SK-N-SH (cell line): ENCODE measurements around the gene ERMAP. TPM values are rescaled to one million over a fixed set of nuclear protein-coding genes. Genes with fewer than 3 reads are reported as not detected.

Source experiments
- CTCF ChIA-PET: fragments of 300-600, 350-600 bp; formaldehyde crosslinking; extraction: SDS; loops from one replicate; lab custom pipeline; 2021; lab: Yijun Ruan, JAX
- POLR2A ChIA-PET: fragments of 350-600 bp; sonication (Branson Sonifier 250); formaldehyde crosslinking; extraction: SDS; loops from one replicate; lab custom pipeline; 2020; ENCODE audit warnings: antibody characterized with exemption, inconsistent platforms; lab: Yijun Ruan, JAX
- DNase-seq: peaks from one replicate; pipeline ENCODE4 v3.0.0; 2012
- H2AFZ ChIP-seq: fragments of 200-600 bp; sonication (generic); 2 replicates; pipeline ENCODE4 v1.8.1; 2016; ENCODE audit warnings: antibody characterized with exemption, mild to moderate bottlenecking, low read depth
- H3F3A ChIP-seq: fragments of 200-600 bp; sonication (generic); replicated peaks from 2 replicates; pipeline ENCODE3; 2016; ENCODE audit warnings: antibody characterized with exemption, mild to moderate bottlenecking; ENCODE audit not compliant: insufficient read depth
- H3K27ac ChIP-seq, 2 experiments: fragments of 200-500 bp in 1 of 2; fragments of 200-600 bp in 1 of 2; sonication (Bioruptor generic) in 1 of 2; sonication (generic), shearing (Covaris generic) in 1 of 2; 2 replicates each; pipeline versions ENCODE4 v1.5.1 to v1.6.1; 2014 to 2016; ENCODE audit warnings: low read depth in 2 of 2, inconsistent platforms in 1 of 2, low read length in 1 of 2, mild to moderate bottlenecking in 1 of 2, mixed read lengths in 1 of 2
- H3K27me3 ChIP-seq: fragments of 200-600 bp; sonication (generic), shearing (Covaris generic); 2 replicates; pipeline ENCODE4 v1.6.1; 2016; ENCODE audit warnings: mixed run types; ENCODE audit not compliant: insufficient read depth
- H3K36me3 ChIP-seq, 2 experiments: fragments of 200-500 bp in 1 of 2; fragments of 200-600 bp in 1 of 2; sonication (Bioruptor generic) in 1 of 2; sonication (generic) in 1 of 2; replicated peaks in 1 of 2; 2 replicates each; pipeline versions ENCODE3 to v1.5.1; 2014 to 2016; ENCODE audit warnings: low read length in 1 of 2, mild to moderate bottlenecking in 1 of 2; ENCODE audit not compliant: insufficient read depth in 2 of 2, control insufficient read depth in 1 of 2
- H3K4me1 ChIP-seq, 2 experiments: fragments of 200-500 bp in 1 of 2; fragments of 200-600 bp in 1 of 2; sonication (Bioruptor generic) in 1 of 2; sonication (generic), shearing (Covaris generic) in 1 of 2; 2 replicates each; pipeline versions ENCODE4 v1.5.1 to v1.6.1; 2014 to 2016; ENCODE audit warnings: low read depth in 1 of 2, low read length in 1 of 2, mixed run types in 1 of 2; ENCODE audit not compliant: insufficient read depth in 2 of 2, control insufficient read depth in 1 of 2
- H3K4me2 ChIP-seq: fragments of 200-600 bp; sonication (generic), shearing (Covaris generic); 2 replicates; pipeline ENCODE4 v1.6.1; 2017; ENCODE audit warnings: mixed run types
- H3K4me3 ChIP-seq, 2 experiments: fragments of 200-500 bp in 1 of 2; fragments of 200-600 bp in 1 of 2; sonication (Bioruptor generic) in 1 of 2; sonication (generic), shearing (Covaris generic) in 1 of 2; 2 replicates each; pipeline versions ENCODE4 v1.5.1 to v1.8.1; 2014 to 2016; ENCODE audit warnings: low read depth in 2 of 2, inconsistent platforms in 1 of 2, low read length in 1 of 2, mild to moderate bottlenecking in 1 of 2, mixed read lengths in 1 of 2, moderate library complexity in 1 of 2
- H3K79me2 ChIP-seq: fragments of 200-600 bp; sonication (generic); 2 replicates; pipeline ENCODE4 v1.8.1; 2017; ENCODE audit warnings: mild to moderate bottlenecking; ENCODE audit not compliant: insufficient read depth
- H3K9ac ChIP-seq: fragments of 200-600 bp; sonication (generic); 2 replicates; pipeline ENCODE4 v1.6.1; 2017; ENCODE audit warnings: mixed run types
- H3K9me2 ChIP-seq: fragments of 200-600 bp; sonication (generic); 2 replicates; pipeline ENCODE4 v1.6.1; 2017; ENCODE audit warnings: mixed run types
- H3K9me3 ChIP-seq: fragments of 200-600 bp; sonication (generic); 2 replicates; pipeline ENCODE4 v1.6.1; 2017; ENCODE audit warnings: mixed run types, mild to moderate bottlenecking, moderate library complexity
- H4K20me1 ChIP-seq: fragments of 200-600 bp; sonication (generic); 2 replicates; pipeline ENCODE4 v1.6.1; 2017; ENCODE audit warnings: mild to moderate bottlenecking, mixed run types; ENCODE audit not compliant: insufficient read depth
- FOSL2 ChIP-seq: IDR thresholded peaks from 2 replicates; pipeline ENCODE4 v1.4.0; 2012; ENCODE audit warnings: low read depth, mild to moderate bottlenecking, moderate library complexity, borderline replicate concordance
- GABPA ChIP-seq: IDR thresholded peaks from 2 replicates; pipeline ENCODE4 v1.4.0; 2012; ENCODE audit warnings: low read depth, mild to moderate bottlenecking
- IRF3 ChIP-seq: fragments of 150-350 bp; IDR thresholded peaks from 2 replicates; pipeline ENCODE4 v1.6.1; 2016; ENCODE audit warnings: mild to moderate bottlenecking, low read depth, low read length
- POLR2AphosphoS5 ChIP-seq: IDR thresholded peaks from 2 replicates; pipeline ENCODE4 v1.6.1; 2012; ENCODE audit warnings: low read depth, low read length
- RCOR1 ChIP-seq: fragments of 150-350 bp; IDR thresholded peaks from 2 replicates; pipeline ENCODE4 v1.6.1; 2017; ENCODE audit warnings: antibody characterized with exemption, low read length
- RFX5 ChIP-seq: IDR thresholded peaks from 2 replicates; pipeline ENCODE4 v1.6.1; 2012; ENCODE audit warnings: mild to moderate bottlenecking, improper control_type of control experiment, low read length
- RXRA ChIP-seq: IDR thresholded peaks from 2 replicates; pipeline ENCODE4 v1.4.0; 2012; ENCODE audit warnings: low read depth, mild to moderate bottlenecking, borderline replicate concordance
- SIN3A ChIP-seq: IDR thresholded peaks from 2 replicates; pipeline ENCODE4 v1.6.1; 2012; ENCODE audit warnings: low read depth, mild to moderate bottlenecking, low read length, moderate library complexity, borderline replicate concordance
- TAF1 ChIP-seq: IDR thresholded peaks from 2 replicates; pipeline ENCODE4 v1.6.1; 2012; ENCODE audit warnings: low read depth, mild to moderate bottlenecking, low read length, moderate library complexity, borderline replicate concordance
- TCF12 ChIP-seq: IDR thresholded peaks from 2 replicates; pipeline ENCODE4 v1.4.0; 2012
- WGBS: methylation state at CpG from one replicate; pipeline ENCODE4 v1.1.6; 2017; ENCODE audit warnings: low lambda C conversion rate; 5-methylcytosine and 5-hydroxymethylcytosine counted together
- polyA plus RNA-seq, 3 experiments: library from polyadenylated mRNA; depleted of rRNA; stranded (reverse); fragments of >200 nt; gene quantifications; 2 replicates each; pipeline ENCODE4 v1.2.3, GENCODE V29; 2012

Gene ERMAP
- polyA plus RNA-seq, 1 of the 3 experiments (the other 2 are of a cell fraction), result 10.4 TPM

DNA sequence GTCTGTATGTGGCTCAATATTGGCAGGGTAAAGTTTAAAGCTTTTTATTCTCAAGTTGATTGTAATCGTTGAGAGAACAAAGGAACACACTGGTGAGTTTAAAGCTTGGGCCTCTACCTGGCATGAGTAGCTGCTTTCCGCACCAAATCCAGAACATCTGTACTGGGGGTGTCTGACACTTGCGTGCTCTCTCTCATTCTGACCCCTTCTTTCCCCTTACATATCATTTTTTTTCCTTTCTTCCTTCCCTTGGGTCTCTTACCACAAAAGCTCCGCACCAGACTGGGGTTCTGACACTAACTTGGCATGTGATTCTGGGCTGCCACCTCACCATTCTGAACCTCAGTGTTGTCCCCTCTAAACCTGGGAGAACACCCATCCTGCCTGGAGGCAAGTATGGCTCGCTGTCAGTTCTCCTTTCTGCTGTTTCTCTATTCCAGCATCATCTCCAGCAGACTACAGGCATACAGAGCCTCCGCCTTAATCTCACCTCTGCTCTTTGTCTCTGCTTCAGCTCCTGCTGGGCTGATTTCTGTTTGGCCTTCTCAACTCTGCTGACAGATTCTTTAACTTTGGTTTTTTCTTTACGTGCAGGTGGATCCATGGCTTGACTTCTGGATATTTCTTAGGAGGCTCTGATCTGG, 859 bp upstream of the ERMAP start:
- Histone ChIP-seq H3K9me3 (no peaks in the 10 kb centered on the region), H3K9me2 (no peaks in the 10 kb centered on the region), H3K4me2 (peak overlapping the region; percentile 87), H3K27me3 (no peaks in the 10 kb centered on the region)
- CTCF ChIA-PET, result interaction anchor here (1.2 to 1.9 kb wide), 5 partner anchors 9 to 52 kb away, joined by 3 to 7 read pairs (median 7); partner anchors contain the start of gene ZNF691
- TF ChIP-seq RCOR1 (no peak), TCF12 (no peak), IRF3 (no peak), RXRA (no peak), TAF1 (no peak), SIN3A (no peak), RFX5 (no peak), FOSL2 (no peak)
- TF ChIP-seq, all 33 proteins: peak for 0
- no peak for DNase-seq
- Histone ChIP-seq H3K9ac (peak overlapping the region; percentile 98), H3K79me2 (peaks cover 30% of the 10 kb centered on the region), H3K4me3 (peak overlapping the region; percentile 76 to 85), H2AFZ (peak overlapping the region; percentile 94), H3K36me3 (peaks cover 0 to 14% of the 10 kb centered on the region in 2 experiments), H4K20me1 (no peaks in the 10 kb centered on the region), H3K4me1 (peaks cover 8 to 15% of the 10 kb centered on the region in 2 experiments; a peak in 2 of 4 replicates), H3F3A (peaks cover 4% of the 10 kb centered on the region), H3K27ac (peak overlapping the region; percentile 98 to 99)
- WGBS, result 31% methylated on average over 7 of the region's 7 CpGs
- POLR2A ChIA-PET, result interaction anchor here (0.7 to 1.5 kb wide), 4 partner anchors 30 to 258 kb away, joined by 3 to 4 read pairs (median 3); partner anchors contain the start of gene ZNF691

GRCh38 chr1:42817440-42817767, 482 bp downstream of the ERMAP start:
- peaks cover 12% of the 10 kb centered on the region in 2 experiments; a peak in 2 of 4 replicates for H3K4me1 ChIP-seq
- no peaks in the 10 kb centered on the region for H3K27me3 ChIP-seq
- H3K79me2 ChIP-seq, result peaks cover 30% of the 10 kb centered on the region
- peak overlapping the region; percentile 53; the same call in 1 of the 2 replicates for H2AFZ ChIP-seq
- CTCF ChIA-PET, result interaction anchor here (1.5 kb wide), 1 partner anchor 96 kb away, joined by 6 read pairs; no protein-coding TSS in a partner anchor
- TF ChIP-seq GABPA (no peak), POLR2AphosphoS5 (peak; percentile 0; the same call in 1 of the 2 replicates)
- DNase-seq, result no peak
- H3K9me3 ChIP-seq, result no peaks in the 10 kb centered on the region
- H3K4me2 ChIP-seq, result peak overlapping the region; percentile 76
- peaks cover 0 to 11% of the 10 kb centered on the region in 2 experiments for H3K36me3 ChIP-seq
- 0% methylated on average over 7 of the region's 13 CpGs for WGBS
- H3K4me3 ChIP-seq, result peak overlapping the region; percentile 76 to 85
- POLR2A ChIA-PET, result interaction anchor here (0.6 to 1.2 kb wide), 4 partner anchors 12 to 29 kb away, joined by 3 to 5 read pairs (median 3); partner anchors contain the start of gene ZNF691
- no peaks in the 10 kb centered on the region; the same call in 1 of the 2 replicates for H4K20me1 ChIP-seq
- H3K9me2 ChIP-seq, result no peaks in the 10 kb centered on the region
- peak overlapping the region; percentile 50 to 98; a peak in 3 of 4 replicates for H3K27ac ChIP-seq
- peak overlapping the region; percentile 98; the same call in 1 of the 2 replicates for H3K9ac ChIP-seq
- peaks cover 7% of the 10 kb centered on the region for H3F3A ChIP-seq
